Activated CD8-positive, alpha-beta memory T cell treated with anti-CD3 and anti-CD28 coated beads, Interleukin-2, amount 50 U/mL, for 4 hours (primary cell): ENCODE measurements around the gene PAIP2.

Source experiments
- DNase-seq: peaks from one replicate; pipeline ENCODE4 v3.0.0-alpha.2; 2020

Gene PAIP2

GRCh38 chr5:139414581-139415130 is 73.0 kb downstream of the PAIP2 start:
- no peak for DNase-seq

GRCh38 chr5:139415221-139415861 is 73.7 kb downstream of the PAIP2 start:
- DNase-seq: no peak

GRCh38 chr5:139415869-139416268 is 74.2 kb downstream of the PAIP2 start:
- DNase-seq: no peak

GRCh38 chr5:139416651-139417050 is 75.0 kb downstream of the PAIP2 start:
- DNase-seq: no peak

- DNase-seq: no peak
Measured at GRCh38 chr5:139417214-139417613, 75.6 kb downstream of the PAIP2 start.

GRCh38 chr5:139418793-139419192 is 77.1 kb downstream of the PAIP2 start:
- DNase-seq: no peak
